Epithelial cell of prostate (primary cell): Measurements from ENCODE around the gene ZNF776.
"Not testable (repeated sequence)": the region's sequence is repeated elsewhere in the genome, so short reads cannot be mapped to it uniquely, and the experiment has no call there.

Experiments used
- DNase-seq: peaks from one replicate; pipeline ENCODE4 v3.0.0-alpha.2; 2011; ENCODE audit warnings: low read depth, low spot score
- H3K27ac ChIP-seq: fragments of 450-650 bp; 2 replicates; pipeline ENCODE4 v1.5.1; 2017; ENCODE audit warnings: mild to moderate bottlenecking

Gene ZNF776

GRCh38 chr19:57746580-57747471 lies at the start of gene ZNF776:
Gene ZNF776 (plus strand): TSS chr19:57746815. CDS start chr19:57747059, 244 bp downstream.
- peak; percentile 56 for DNase-seq
- H3K27ac ChIP-seq, result peak within 1 kb of the TSS; percentile 60

DNA sequence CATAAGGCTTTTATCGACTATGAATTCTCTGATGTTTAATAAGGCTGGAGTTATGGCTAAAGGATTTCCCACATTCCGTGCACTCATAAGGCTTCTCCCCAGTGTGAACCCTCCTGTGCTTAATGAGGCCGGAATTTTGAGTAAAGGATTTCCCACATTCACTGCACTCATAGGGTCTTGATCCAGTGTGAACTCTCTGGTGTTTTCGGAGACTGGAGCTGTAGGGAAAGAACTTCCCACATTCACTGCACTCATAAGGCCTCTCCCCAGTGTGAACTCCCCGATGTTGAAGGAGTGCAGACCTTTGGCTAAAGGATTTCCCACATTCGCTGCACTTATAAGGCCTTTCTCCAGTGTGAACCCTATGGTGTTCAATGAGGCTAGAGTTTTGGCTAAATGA lies 45.0 kb upstream of the ZNF776 start:
- H3K27ac ChIP-seq, result no peak overlapping the region
- DNase-seq, result no peak

DNA sequence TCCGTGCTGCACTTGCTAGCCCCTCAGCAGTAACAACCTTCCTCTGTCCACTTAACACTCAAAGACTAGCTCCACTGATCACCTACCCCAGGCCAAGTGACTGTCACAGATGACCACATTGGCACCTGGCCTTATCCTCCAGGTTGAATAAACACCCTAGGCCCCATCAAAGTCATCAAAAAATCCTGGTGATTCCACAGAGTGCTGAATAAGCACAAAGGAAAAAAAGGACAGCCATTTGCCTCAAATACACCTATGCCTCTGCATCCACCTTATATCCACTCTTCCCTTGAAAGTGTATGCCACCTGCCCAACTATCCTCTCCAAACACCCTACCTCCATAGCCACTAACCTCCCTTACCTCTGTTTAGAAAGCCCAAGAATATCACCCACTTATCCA lies 40.3 kb upstream of the ZNF776 start:
- no peak for DNase-seq
- no peak overlapping the region for H3K27ac ChIP-seq

- DNase-seq, result no peak
- H3K27ac ChIP-seq, result peak within 1 kb of the TSS; percentile 8
Observed at GRCh38 chr19:57708641-57709361, 37.8 kb upstream of the ZNF776 start, which contains the start of gene ZNF154. Gene ZNF154 (minus strand): TSS chr19:57709204. CDS start chr19:57708971, 233 bp downstream.

DNA sequence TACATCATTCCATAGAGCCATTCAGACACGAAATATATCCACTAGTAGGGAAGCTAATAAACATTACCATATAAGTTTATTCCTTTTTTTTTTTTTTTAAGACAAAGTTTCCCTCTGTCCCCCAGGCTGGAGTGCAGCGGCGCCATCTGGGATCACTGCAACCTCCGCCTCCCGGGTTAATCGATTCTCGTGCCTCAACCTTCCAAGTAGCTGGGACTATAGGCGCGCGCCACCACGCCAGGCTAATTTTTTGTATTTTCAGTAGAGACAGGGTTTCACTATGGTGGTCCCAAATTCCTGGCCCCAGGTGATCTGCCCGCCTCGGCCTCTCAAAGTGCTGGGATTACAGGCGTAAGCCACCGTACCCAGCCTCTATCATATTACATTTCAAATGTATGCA lies 37.0 kb upstream of the ZNF776 start:
- no peak for DNase-seq
- H3K27ac ChIP-seq, result no peak overlapping the region

- DNase-seq, result no peak
- H3K27ac ChIP-seq, result no peak overlapping the region
Observed at GRCh38 chr19:57712222-57712621, 34.4 kb upstream of the ZNF776 start.

GRCh38 chr19:57719424-57719823 lies 27.2 kb upstream of the ZNF776 start:
- H3K27ac ChIP-seq, result no peak overlapping the region
- DNase-seq, result no peak

DNA sequence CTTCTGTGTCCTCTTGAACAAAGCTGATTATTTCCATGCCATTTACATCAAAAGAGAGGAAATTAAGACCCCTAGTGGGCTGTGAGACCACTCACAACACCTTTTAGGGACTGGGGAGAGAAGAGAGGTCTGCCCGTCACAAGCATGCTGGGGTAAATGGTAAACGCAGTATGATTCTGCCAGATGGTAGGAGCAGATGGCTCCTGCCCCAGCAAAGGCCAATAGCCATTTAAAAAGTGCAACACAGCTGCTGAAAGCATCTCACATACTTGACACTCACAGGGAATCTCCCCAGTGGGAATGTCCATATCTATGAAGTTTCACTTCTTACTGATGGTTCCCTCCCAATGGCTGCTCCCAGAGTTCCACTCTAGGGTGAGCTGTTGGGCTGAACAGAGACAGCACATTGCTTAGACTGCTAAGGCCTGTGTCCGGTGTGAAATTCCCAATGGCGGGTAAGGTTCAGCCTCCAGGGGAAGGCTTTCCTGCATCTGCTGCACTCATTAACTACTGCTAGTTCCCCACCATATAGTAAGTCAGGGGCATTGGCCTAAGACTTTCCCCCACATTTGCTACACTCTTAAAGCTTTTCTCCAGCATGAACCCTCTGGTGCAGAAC lies 26.6 kb upstream of the ZNF776 start:
- no peak overlapping the region for H3K27ac ChIP-seq
- DNase-seq, result no peak

DNA sequence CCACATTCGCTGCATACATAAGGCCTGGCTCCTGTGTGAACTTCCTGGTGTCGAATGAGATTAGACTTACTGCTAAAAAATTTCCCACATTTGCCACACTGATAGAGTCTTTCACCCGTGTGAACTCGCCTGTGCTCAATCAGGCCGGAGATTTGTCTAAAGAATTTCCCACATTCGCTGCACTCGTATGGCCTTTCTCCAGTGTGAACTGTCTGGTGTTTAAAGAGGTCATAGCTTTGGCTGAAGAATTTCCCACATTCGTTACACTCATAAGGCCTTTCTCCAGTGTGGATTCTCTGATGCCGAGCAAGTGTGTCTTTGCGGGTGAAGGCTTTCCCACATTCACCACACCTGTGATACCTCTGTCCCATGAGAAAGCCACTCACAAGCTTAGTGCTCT lies 25.7 kb upstream of the ZNF776 start:
- DNase-seq, result no peak
- H3K27ac ChIP-seq, result no peak overlapping the region

DNA sequence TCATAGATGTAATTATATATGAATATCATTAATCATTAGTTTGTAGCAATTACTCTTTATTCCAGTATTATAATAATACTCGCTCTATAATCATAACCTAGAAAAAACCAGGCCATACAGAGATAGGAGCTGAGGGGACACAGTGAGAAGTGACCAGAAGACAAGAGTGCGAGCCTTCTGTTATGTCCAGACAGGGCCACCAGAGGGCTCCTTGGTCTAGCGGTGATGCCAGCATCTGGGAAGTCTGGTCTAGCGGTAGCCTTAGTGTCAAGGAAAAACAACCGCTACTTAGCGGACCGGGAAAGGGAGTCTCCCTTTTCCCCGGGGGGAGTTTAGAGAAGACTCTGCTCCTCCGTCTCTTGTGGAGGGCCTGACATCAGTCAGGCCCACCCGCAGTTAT lies 8.3 kb upstream of the ZNF776 start:
- not testable (repeated sequence) for DNase-seq, H3K27ac ChIP-seq

DNA sequence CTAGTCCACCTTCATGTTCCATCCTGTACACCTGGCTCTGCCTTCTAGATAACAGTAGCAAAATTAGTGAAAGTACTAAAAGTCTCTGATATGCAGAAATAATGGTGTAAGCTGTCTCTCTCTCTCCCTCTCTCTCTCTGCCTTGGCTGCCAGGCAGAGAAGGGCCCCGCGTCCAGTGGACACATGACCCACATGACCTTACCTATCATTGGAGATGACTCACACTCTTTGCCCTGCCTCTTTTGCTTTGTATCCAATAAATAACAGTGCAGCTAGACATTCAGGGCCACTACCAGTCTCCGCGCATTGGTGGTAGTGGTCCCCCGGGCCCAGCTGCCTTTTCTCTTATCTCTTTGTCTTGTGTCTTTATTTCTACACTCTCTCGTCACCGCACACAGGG lies 7.8 kb upstream of the ZNF776 start:
- H3K27ac ChIP-seq, DNase-seq: not testable (repeated sequence)

DNA sequence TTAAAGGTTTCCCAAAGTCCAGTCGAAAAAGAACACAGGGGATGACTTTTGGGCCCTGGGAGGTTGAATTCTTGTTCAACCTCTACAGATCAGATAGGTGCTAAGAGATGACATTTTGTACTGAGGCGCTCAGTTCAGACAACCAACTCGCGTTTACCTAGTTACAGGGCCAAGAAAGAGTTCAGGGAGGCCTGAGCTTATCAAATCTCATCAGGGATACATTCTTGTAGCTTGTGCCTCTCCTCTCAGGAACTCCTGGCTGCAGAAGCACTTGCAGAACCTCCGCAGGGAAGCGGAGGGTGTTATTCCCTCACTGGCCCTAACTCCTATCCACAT lies 825 bp downstream of the ZNF776 start:
- no peak for DNase-seq
- peak overlapping the region; percentile 60 for H3K27ac ChIP-seq

- DNase-seq, result no peak
- no peak overlapping the region for H3K27ac ChIP-seq
Observed at GRCh38 chr19:57748029-57748428, 1.4 kb downstream of the ZNF776 start.

- no peak overlapping the region for H3K27ac ChIP-seq
- no peak for DNase-seq
Observed at GRCh38 chr19:57754091-57754673, 7.6 kb downstream of the ZNF776 start.

- H3K27ac ChIP-seq, result no peak overlapping the region
- no peak for DNase-seq
Observed at GRCh38 chr19:57755031-57755430, 8.4 kb downstream of the ZNF776 start.

DNA sequence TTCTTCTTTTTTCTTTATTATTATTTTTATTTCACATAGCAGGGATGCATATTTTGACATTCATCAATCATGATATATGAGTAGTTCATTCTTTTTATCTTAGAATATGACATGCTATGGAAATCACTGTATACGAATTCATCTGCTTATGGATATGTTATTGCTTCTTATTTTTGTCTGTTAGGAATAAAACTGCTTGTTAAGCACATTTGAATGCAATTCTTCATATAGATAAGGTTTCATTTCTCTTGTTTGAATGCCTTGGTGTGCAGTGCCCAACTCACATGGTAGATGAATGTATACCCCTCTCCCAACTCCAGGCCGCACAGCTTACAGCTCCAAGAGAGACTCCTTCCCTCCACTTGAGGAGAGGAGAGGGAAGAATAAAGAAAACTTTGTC lies 11.3 kb downstream of the ZNF776 start:
- no peak overlapping the region for H3K27ac ChIP-seq
- no peak for DNase-seq

DNA sequence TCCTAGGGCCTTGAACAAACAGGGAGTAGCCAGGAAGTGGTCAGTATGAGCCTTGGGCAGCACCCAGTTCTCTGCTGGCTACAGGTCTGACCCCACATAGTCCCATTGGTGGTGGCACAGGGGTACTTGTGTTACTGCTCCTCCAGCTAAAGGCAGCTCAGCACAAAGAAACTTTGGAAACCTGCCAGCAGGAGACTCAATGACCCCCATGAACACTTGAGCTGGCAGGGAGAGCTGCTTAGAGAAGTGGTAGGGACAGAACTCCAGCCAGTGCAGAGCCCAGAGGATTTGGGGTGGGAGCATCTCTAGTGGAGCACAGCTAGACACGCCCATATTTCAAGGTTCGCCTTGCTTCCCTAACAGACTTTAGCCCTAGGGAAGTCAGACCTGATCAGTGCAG lies 12.5 kb downstream of the ZNF776 start:
- no peak overlapping the region for H3K27ac ChIP-seq
- DNase-seq, result no peak

GRCh38 chr19:57769345-57770131 lies 22.9 kb downstream of the ZNF776 start, which contains the start of gene ZNF586:
Gene ZNF586 (plus strand): TSS chr19:57769676. CDS start chr19:57769843, 167 bp downstream.
- peak within 1 kb of the TSS; percentile 69 for H3K27ac ChIP-seq

DNA sequence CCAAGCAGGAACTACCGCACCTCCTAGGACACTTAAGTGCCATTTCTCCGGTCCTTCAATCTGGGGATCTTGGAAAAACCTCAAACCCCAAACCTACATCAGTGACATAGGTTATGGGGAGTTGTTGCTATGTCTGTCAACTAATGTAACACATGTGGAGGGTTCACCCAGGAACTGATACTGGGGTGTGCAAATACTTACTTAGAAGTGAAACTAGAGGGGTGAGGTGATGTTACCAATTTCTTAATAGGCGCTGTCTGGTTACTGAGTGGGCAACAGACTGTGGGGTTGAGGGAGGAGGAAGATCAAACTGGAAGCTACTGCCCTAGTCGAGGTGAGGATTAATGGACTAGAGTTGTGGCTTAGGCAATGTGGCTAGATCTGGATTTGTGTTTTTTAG lies 24.8 kb downstream of the ZNF776 start:
- no peak for DNase-seq
- H3K27ac ChIP-seq, result no peak overlapping the region

More at GRCh38 chr19:57769345-57770131, 22.9 kb downstream of the ZNF776 start, which contains the start of gene ZNF586:
- DNase-seq, result peak; percentile 69

- DNase-seq, result no peak
Observed at GRCh38 chr19:57773488-57773887, 26.9 kb downstream of the ZNF776 start.

More at GRCh38 chr19:57773488-57773887, 26.9 kb downstream of the ZNF776 start:
- no peak overlapping the region for H3K27ac ChIP-seq
